M059J (cell line): ENCODE data around the gene WDR90. TPM values are rescaled to one million over a fixed set of nuclear protein-coding genes. Genes with fewer than 3 reads are reported as not detected.
"Not testable (repeated sequence)": the region's sequence is repeated elsewhere in the genome, so short reads cannot be mapped to it uniquely, and the experiment has no call there.

Experiments used
- DNase-seq: peaks from one replicate; pipeline ENCODE4 v3.0.0-alpha.2; 2012; ENCODE audit warnings: low read depth
- total RNA-seq: library from RNA; depleted of rRNA; stranded (reverse); fragments of >200 nt; shearing (Covaris generic); gene quantifications from 2 replicates; pipeline ENCODE4 v1.2.3, GENCODE V29; 2014

WDR90 gene
- total RNA-seq, 1 experiment from 2014 or later = 16.1 TPM

- no peak for DNase-seq
Measured at GRCh38 chr16:689175-689897, 40.2 kb downstream of the WDR90 start.

GRCh38 chr16:691242-691641, 42.1 kb downstream of the WDR90 start:
- DNase-seq = not testable (repeated sequence)

GRCh38 chr16:692356-693108, 43.4 kb downstream of the WDR90 start:
- DNase-seq = no peak

- no peak for DNase-seq
Measured at GRCh38 chr16:693364-693763, 44.2 kb downstream of the WDR90 start.

- DNase-seq = no peak
Measured at GRCh38 chr16:693766-694165, 44.6 kb downstream of the WDR90 start.

GRCh38 chr16:694187-694862, 45.2 kb downstream of the WDR90 start:
- no peak for DNase-seq

- DNase-seq = no peak
Measured at GRCh38 chr16:694863-695354, 45.7 kb downstream of the WDR90 start.

GRCh38 chr16:695355-696089, 46.4 kb downstream of the WDR90 start:
- no peak for DNase-seq

GRCh38 chr16:698911-699671, 49.9 kb downstream of the WDR90 start:
- no peak for DNase-seq

GRCh38 chr16:700684-701584, 51.8 kb downstream of the WDR90 start:
- no peak for DNase-seq

- no peak for DNase-seq
Measured at GRCh38 chr16:702341-702740, 53.2 kb downstream of the WDR90 start.

- DNase-seq = no peak
Measured at GRCh38 chr16:703406-703805, 54.2 kb downstream of the WDR90 start.

GRCh38 chr16:704047-704446, 54.9 kb downstream of the WDR90 start:
- no peak for DNase-seq

- DNase-seq = no peak
Measured at GRCh38 chr16:704552-705380, 55.6 kb downstream of the WDR90 start.

- DNase-seq = peak; percentile 51
Measured at GRCh38 chr16:705431-706188, 56.4 kb downstream of the WDR90 start, which contains the start of gene FBXL16. Gene FBXL16 (minus strand): TSS chr16:705801. CDS start chr16:697405, 8,396 bp downstream.

GRCh38 chr16:706189-707061, 57.3 kb downstream of the WDR90 start:
- no peak for DNase-seq

GRCh38 chr16:707062-707538, 57.9 kb downstream of the WDR90 start:
- no peak for DNase-seq
